Ascending aorta (tissue), 2 donors: ENCODE measurements around the gene RNF7. TPM values are rescaled to one million over a fixed set of nuclear protein-coding genes. Genes with fewer than 3 reads are reported as not detected.
A peak's percentile ranks its signal among the peaks of the same experiment; 100 is the strongest.
"Not testable (repeated sequence)": the region's sequence is repeated elsewhere in the genome, so short reads cannot be mapped to it uniquely, and the experiment has no call there.

Experiments used
- DNase-seq, 2 donors: peaks; one replicate each; pipeline ENCODE4 v3.0.0-alpha.2; 2019; ENCODE audit warnings: low spot score in 2 of 2
- H3K27ac ChIP-seq, 2 donors: fragments of 200-600 bp; sonication (generic); one replicate each; pipeline ENCODE4 v1.5.1; 2016 to 2017; ENCODE audit warnings: mild to moderate bottlenecking in 1 of 2
- H3K27me3 ChIP-seq: fragments of 200-600 bp; sonication (generic); one replicate; pipeline ENCODE4 v1.5.1; 2017
- H3K36me3 ChIP-seq, 2 donors: fragments of 200-600 bp; sonication (generic); one replicate each; pipeline ENCODE4 v1.5.1; 2016
- H3K4me1 ChIP-seq, 2 donors: fragments of 200-600 bp; sonication (generic); one replicate each; pipeline ENCODE4 v1.5.1; 2016 to 2017; ENCODE audit warnings: mild to moderate bottlenecking in 1 of 2
- H3K4me3 ChIP-seq, 2 donors: fragments of 200-600 bp; sonication (generic); one replicate each; pipeline ENCODE4 v1.5.1; 2016 to 2017; ENCODE audit warnings: mild to moderate bottlenecking in 1 of 2
- H3K9me3 ChIP-seq, 2 donors: fragments of 200-600 bp; sonication (generic); one replicate each; pipeline ENCODE4 v1.5.1; 2016
- CTCF ChIP-seq, 3 experiments: fragments of 200-600 bp in 2 of 3; fragments of 450-650 bp in 1 of 3; sonication (generic) in 2 of 3; IDR thresholded peaks; one replicate each; pipeline ENCODE4 v1.5.1; 2016 to 2019; ENCODE audit warnings: antibody characterized with exemption in 3 of 3, mild to moderate bottlenecking in 1 of 3, moderate library complexity in 1 of 3
- intact Hi-C: fragments of 100-400 bp; cut with DNase I; formaldehyde crosslinking; loops from one replicate; pipeline ENCODE4 v1.15.1; 2023
- total RNA-seq: library from RNA; depleted of rRNA; stranded (reverse); fragments of >200 nt; gene quantifications from one replicate; pipeline ENCODE4 v1.1.0, GENCODE V29; 2016

RNF7 gene
- total RNA-seq = 32.1 TPM

GRCh38 chr3:141738022-141738890 lies at the start of gene RNF7:
Gene RNF7 (plus strand): TSS chr3:141738298. CDS start chr3:141738342, 44 bp downstream.
- Histone ChIP-seq H3K27me3 (no peaks in the 10 kb centered on the region), H3K36me3 (no peaks in the 10 kb centered on the region), H3K27ac (peak within 1 kb of the TSS; percentile 93 to 99), H3K4me3 (peak within 1 kb of the TSS; percentile 91 to 97), H3K9me3 (no peaks in the 10 kb centered on the region), H3K4me1 (peaks cover 0 to 24% of the 10 kb centered on the region in 2 donors)
- TF ChIP-seq CTCF (IDR thresholded peaks at IDR 0.05) = peak; percentile 87 to 97 (median 89)
- DNase-seq = peak; percentile 85 to 98
- intact Hi-C loops = loop anchor here (1.0 to 5.0 kb wide), 8 partner anchors 27 to 709 kb away; partner anchors contain the start of genes ATP1B3, RASA2 and XRN1

- no peak for DNase-seq
- Histone ChIP-seq H3K27ac (no peak overlapping the region), H3K4me1 (peaks cover 0 to 2% of the 10 kb centered on the region in 2 donors), H3K27me3 (no peaks in the 10 kb centered on the region), H3K9me3 (no peaks in the 10 kb centered on the region), H3K4me3 (no peak overlapping the region), H3K36me3 (no peaks in the 10 kb centered on the region)
- TF ChIP-seq CTCF (IDR thresholded peaks at IDR 0.05) = no peak
- intact Hi-C loops = no loop called here
Observed at GRCh38 chr3:141690431-141691072, 47.5 kb upstream of the RNF7 start.

GRCh38 chr3:141691471-141691870 lies 46.6 kb upstream of the RNF7 start:
- H3K9me3 ChIP-seq, H3K27ac ChIP-seq, H3K36me3 ChIP-seq, DNase-seq, H3K27me3 ChIP-seq, intact Hi-C loops, H3K4me3 ChIP-seq, H3K4me1 ChIP-seq: not testable (repeated sequence)

GRCh38 chr3:141692973-141693372 lies 45.1 kb upstream of the RNF7 start:
- H3K27me3 ChIP-seq, H3K4me1 ChIP-seq, H3K36me3 ChIP-seq, H3K4me3 ChIP-seq, DNase-seq, intact Hi-C loops, H3K9me3 ChIP-seq, H3K27ac ChIP-seq: not testable (repeated sequence)

GRCh38 chr3:141699324-141699723 lies 38.8 kb upstream of the RNF7 start:
- H3K27me3 ChIP-seq = no peaks in the 10 kb centered on the region
- intact Hi-C loops = no loop called here
- no peak overlapping the region for H3K4me3 ChIP-seq
- H3K4me1 ChIP-seq = no peaks in the 10 kb centered on the region
- H3K36me3 ChIP-seq = no peaks in the 10 kb centered on the region
- H3K9me3 ChIP-seq = no peaks in the 10 kb centered on the region
- TF ChIP-seq CTCF (IDR thresholded peaks at IDR 0.05) = no peak
- no peak for DNase-seq
- no peak overlapping the region for H3K27ac ChIP-seq

GRCh38 chr3:141699897-141700296 lies 38.2 kb upstream of the RNF7 start:
- no peaks in the 10 kb centered on the region for H3K36me3 ChIP-seq
- TF ChIP-seq CTCF (IDR thresholded peaks at IDR 0.05) = no peak
- no peaks in the 10 kb centered on the region for H3K9me3 ChIP-seq
- intact Hi-C loops = no loop called here
- DNase-seq = no peak
- no peaks in the 10 kb centered on the region for H3K27me3 ChIP-seq
- H3K27ac ChIP-seq = no peak overlapping the region
- no peak overlapping the region for H3K4me3 ChIP-seq
- no peaks in the 10 kb centered on the region for H3K4me1 ChIP-seq

GRCh38 chr3:141703367-141703766 lies 34.7 kb upstream of the RNF7 start:
- intact Hi-C loops, H3K4me1 ChIP-seq: not testable (repeated sequence)

More at GRCh38 chr3:141703367-141703766, 34.7 kb upstream of the RNF7 start:
- DNase-seq, H3K27me3 ChIP-seq, H3K4me3 ChIP-seq, H3K9me3 ChIP-seq, H3K36me3 ChIP-seq, H3K27ac ChIP-seq: not testable (repeated sequence)
